Stimulated activated memory B cell treated with anti-CD40 and anti-IgM and Interleukin-4, amounts not matched to agents 10 μg/mL and 1 μg/mL and 100 μg/mL, for 72 hours (primary cell): ENCODE measurements around the gene CNTF.
A peak's percentile ranks its signal among the peaks of the same experiment; 100 is the strongest.
"Not testable (repeated sequence)": the region's sequence is repeated elsewhere in the genome, so short reads cannot be mapped to it uniquely, and the experiment has no call there.

ENCODE experiments used
- ATAC-seq: fragments of 150-1000 bp; cut with Tn5 transposase; 2 replicates; pipeline ENCODE4 v1.10.0; 2021
- H3K27ac Mint-ChIP-seq: one replicate; pipeline ENCODE4 v1.8.0; 2022; ENCODE audit warnings: mild to moderate bottlenecking, mixed read lengths
- H3K27me3 Mint-ChIP-seq: one replicate; pipeline ENCODE4 v1.8.0; 2022; ENCODE audit warnings: mixed read lengths
- H3K36me3 Mint-ChIP-seq: one replicate; pipeline ENCODE4 v1.8.0; 2022; ENCODE audit warnings: mixed read lengths
- H3K4me1 Mint-ChIP-seq: one replicate; pipeline ENCODE4 v1.8.0; 2022; ENCODE audit warnings: mixed read lengths
- H3K4me3 Mint-ChIP-seq: one replicate; pipeline ENCODE4 v1.8.0; 2022; ENCODE audit warnings: mild to moderate bottlenecking, moderate library complexity, mixed read lengths
- H3K9me3 Mint-ChIP-seq: one replicate; pipeline ENCODE4 v1.8.0; 2022; ENCODE audit warnings: mixed read lengths

Gene CNTF

DNA sequence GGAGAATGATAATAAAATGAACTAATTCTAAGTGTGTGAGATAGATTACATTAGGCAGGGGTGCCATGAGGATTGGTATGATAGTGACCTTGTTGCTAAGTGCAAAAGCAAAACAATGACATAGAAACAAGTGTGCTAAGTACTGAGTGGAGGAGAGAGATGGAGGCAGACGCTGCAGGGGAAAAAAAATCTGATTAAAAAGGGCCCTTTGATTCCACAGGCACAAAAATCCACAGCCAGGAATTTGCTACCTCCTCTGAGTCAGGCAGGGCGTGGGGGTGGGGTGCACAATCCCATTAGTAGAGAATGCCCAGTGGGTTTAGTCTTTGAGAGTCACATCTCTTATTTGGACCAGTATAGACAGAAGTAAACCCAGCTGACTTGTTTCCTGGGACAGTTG, at the start of gene CNTF:
CNTF (plus strand) TSS at position 322 of the 400 bp plus-strand sequence. CDS start 88 bp downstream, outside the sequence.
- ATAC-seq: no peak
- no peaks in the 10 kb centered on the region for H3K9me3 Mint-ChIP-seq
- peaks cover 29% of the 10 kb centered on the region for H3K4me1 Mint-ChIP-seq
- H3K4me3 Mint-ChIP-seq: no peak within 1 kb of the TSS
- H3K27me3 Mint-ChIP-seq: no peaks in the 10 kb centered on the region
- peaks cover 68% of the 10 kb centered on the region for H3K36me3 Mint-ChIP-seq
- no peak within 1 kb of the TSS for H3K27ac Mint-ChIP-seq

DNA sequence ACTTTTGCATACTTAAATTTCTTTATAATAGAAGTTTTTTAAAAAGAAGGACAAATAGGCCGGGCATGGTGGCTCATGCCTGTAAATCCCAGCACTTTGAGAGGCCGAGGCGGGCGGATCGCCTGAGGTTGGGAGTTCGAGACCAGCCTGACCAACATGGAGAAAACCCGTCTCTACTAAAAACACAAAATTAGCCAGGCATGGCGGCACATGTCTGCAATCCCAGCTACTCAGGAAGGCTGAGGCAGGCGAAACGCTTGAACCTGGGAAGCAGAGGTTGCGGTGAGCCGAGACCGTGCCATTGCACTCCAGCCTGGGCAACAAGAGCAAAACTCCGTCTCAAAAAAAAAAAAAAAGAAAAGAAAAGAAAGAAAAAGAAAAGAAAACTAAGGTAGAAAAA, 49.6 kb upstream of the CNTF start:
- Mint-ChIP-seq H3K27ac (peak overlapping the region; percentile 99), H3K4me3 (peak overlapping the region; percentile 97), H3K4me1 (peaks cover 74% of the 10 kb centered on the region), H3K36me3 (peaks cover 53% of the 10 kb centered on the region)
- ATAC-seq, H3K9me3 Mint-ChIP-seq, H3K27me3 Mint-ChIP-seq: not testable (repeated sequence)

- Mint-ChIP-seq H3K9me3 (no peaks in the 10 kb centered on the region), H3K4me1 (peaks cover 67% of the 10 kb centered on the region), H3K27ac (peak overlapping the region; percentile 99), H3K27me3 (no peaks in the 10 kb centered on the region), H3K4me3 (peak overlapping the region; percentile 97), H3K36me3 (peaks cover 46% of the 10 kb centered on the region)
- ATAC-seq: peak; percentile 60
Measured at GRCh38 chr11:58573451-58574104, 48.9 kb upstream of the CNTF start.

DNA sequence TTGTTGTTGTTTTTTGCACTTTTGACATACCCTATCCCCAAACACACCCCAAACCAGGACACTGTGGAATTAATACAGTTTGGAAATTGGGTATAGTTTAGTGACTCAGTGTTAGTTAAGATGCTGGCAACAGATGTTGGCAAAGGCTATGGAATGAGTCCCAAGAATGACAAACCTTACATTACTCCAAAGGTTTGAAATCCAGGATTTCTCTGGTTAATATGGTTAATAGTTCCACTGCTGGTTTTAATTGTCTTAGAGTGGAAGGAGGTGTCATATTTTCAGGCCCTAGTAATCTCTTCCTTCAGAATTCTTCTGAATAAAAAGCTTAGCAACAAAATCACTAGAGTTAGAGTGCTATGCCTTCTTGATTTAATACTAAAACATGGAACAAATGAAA, 47.6 kb upstream of the CNTF start:
- Mint-ChIP-seq H3K27ac (peak overlapping the region; percentile 99), H3K36me3 (peaks cover 33% of the 10 kb centered on the region), H3K4me1 (peaks cover 59% of the 10 kb centered on the region), H3K4me3 (peak overlapping the region; percentile 97), H3K27me3 (no peaks in the 10 kb centered on the region), H3K9me3 (no peaks in the 10 kb centered on the region)
- no peak for ATAC-seq

- H3K4me1 Mint-ChIP-seq: peaks cover 59% of the 10 kb centered on the region
- no peaks in the 10 kb centered on the region for H3K9me3 Mint-ChIP-seq
- peak within 1 kb of the TSS; percentile 99 for H3K27ac Mint-ChIP-seq
- peaks cover 27% of the 10 kb centered on the region for H3K36me3 Mint-ChIP-seq
- peak within 1 kb of the TSS; percentile 97 for H3K4me3 Mint-ChIP-seq
- no peaks in the 10 kb centered on the region for H3K27me3 Mint-ChIP-seq
- peak; percentile 1 for ATAC-seq
Measured at GRCh38 chr11:58575377-58576020, 47.0 kb upstream of the CNTF start, which contains the start of gene LPXN. TSS of gene LPXN (minus strand) at chr11:58575856. CDS start at chr11:58575772, 84 bp downstream.

GRCh38 chr11:58576887-58577471, 45.5 kb upstream of the CNTF start:
- Mint-ChIP-seq H3K4me1 (peaks cover 63% of the 10 kb centered on the region), H3K4me3 (peak overlapping the region; percentile 97), H3K9me3 (no peaks in the 10 kb centered on the region), H3K27me3 (no peaks in the 10 kb centered on the region), H3K27ac (peak overlapping the region; percentile 99), H3K36me3 (peaks cover 23% of the 10 kb centered on the region)
- ATAC-seq: no peak

DNA sequence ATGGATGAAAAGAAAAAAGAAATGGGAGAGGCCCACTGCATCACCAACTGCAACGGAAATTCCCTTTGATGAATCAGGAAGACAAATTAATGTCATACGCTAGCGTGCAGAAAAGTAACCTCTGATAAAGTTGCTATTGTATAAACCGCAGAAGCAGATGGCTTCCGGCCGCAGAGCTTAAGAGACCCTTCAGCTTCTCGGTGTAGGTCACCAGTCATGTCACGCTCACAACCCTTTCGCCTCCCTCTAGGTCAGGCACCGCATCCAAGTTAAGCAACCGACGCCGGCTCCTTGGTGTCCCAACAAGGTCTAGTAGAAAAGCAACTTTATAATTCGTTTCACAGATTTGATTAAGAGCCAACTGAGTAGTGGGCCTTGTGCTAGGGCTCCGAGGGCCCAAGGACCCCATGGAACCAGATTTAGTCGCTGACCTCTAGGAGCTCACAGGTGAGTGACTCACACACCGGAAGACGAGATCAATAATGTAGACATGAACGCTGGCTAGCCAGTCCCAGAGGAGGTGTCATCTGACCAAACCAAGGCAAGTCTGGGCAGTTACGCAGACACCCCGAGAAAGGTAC, 44.8 kb upstream of the CNTF start:
- peaks cover 23% of the 10 kb centered on the region for H3K36me3 Mint-ChIP-seq
- H3K27ac Mint-ChIP-seq: peak overlapping the region; percentile 99
- H3K4me3 Mint-ChIP-seq: peak overlapping the region; percentile 97
- H3K4me1 Mint-ChIP-seq: peaks cover 67% of the 10 kb centered on the region
- peak; percentile 75 for ATAC-seq
- H3K27me3 Mint-ChIP-seq: no peaks in the 10 kb centered on the region
- H3K9me3 Mint-ChIP-seq: no peaks in the 10 kb centered on the region

- H3K9me3 Mint-ChIP-seq: no peaks in the 10 kb centered on the region
- peaks cover 23% of the 10 kb centered on the region for H3K36me3 Mint-ChIP-seq
- peak overlapping the region; percentile 97 for H3K4me3 Mint-ChIP-seq
- no peaks in the 10 kb centered on the region for H3K27me3 Mint-ChIP-seq
- no peak for ATAC-seq
- peaks cover 68% of the 10 kb centered on the region for H3K4me1 Mint-ChIP-seq
- H3K27ac Mint-ChIP-seq: peak overlapping the region; percentile 99
Measured at GRCh38 chr11:58578136-58578634, 44.3 kb upstream of the CNTF start.

DNA sequence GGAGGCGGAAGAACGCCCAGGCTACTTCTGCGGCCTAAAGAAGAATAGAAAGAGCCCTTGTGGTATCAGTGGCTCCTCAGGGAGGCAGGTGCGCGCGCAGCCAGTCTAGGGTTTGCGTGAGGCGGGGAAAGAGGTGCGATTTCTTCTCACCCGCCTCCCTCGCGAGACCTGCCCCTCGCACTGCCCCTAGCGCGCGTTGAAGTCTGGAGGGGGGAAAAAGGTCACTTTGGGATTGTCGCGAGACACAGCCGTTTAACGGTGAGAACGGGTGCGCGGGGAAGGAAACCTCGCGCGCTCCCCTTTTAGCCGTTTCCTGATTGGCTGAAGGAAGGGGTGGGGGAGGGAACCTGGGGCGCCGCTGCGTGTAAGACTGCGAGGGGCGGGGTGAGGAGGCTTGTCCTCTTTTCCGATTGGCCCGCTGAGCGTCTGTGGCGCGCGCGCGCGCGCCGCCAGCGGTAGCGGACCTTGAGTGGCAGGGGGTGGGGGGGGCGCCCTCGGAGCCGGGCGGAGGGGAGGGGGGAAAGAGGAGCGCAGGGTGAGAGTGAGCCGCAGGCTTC, 43.8 kb upstream of the CNTF start, which contains the start of gene ZFP91:
ZFP91 (plus strand) TSS at position 429 of the 557 bp plus-strand sequence. CDS start 219 bp downstream, outside the sequence.
- Mint-ChIP-seq H3K4me3 (peak within 1 kb of the TSS; percentile 97), H3K4me1 (peaks cover 68% of the 10 kb centered on the region), H3K9me3 (no peaks in the 10 kb centered on the region), H3K36me3 (peaks cover 23% of the 10 kb centered on the region), H3K27me3 (no peaks in the 10 kb centered on the region), H3K27ac (peak within 1 kb of the TSS; percentile 99)
- ATAC-seq: peak; percentile 78

DNA sequence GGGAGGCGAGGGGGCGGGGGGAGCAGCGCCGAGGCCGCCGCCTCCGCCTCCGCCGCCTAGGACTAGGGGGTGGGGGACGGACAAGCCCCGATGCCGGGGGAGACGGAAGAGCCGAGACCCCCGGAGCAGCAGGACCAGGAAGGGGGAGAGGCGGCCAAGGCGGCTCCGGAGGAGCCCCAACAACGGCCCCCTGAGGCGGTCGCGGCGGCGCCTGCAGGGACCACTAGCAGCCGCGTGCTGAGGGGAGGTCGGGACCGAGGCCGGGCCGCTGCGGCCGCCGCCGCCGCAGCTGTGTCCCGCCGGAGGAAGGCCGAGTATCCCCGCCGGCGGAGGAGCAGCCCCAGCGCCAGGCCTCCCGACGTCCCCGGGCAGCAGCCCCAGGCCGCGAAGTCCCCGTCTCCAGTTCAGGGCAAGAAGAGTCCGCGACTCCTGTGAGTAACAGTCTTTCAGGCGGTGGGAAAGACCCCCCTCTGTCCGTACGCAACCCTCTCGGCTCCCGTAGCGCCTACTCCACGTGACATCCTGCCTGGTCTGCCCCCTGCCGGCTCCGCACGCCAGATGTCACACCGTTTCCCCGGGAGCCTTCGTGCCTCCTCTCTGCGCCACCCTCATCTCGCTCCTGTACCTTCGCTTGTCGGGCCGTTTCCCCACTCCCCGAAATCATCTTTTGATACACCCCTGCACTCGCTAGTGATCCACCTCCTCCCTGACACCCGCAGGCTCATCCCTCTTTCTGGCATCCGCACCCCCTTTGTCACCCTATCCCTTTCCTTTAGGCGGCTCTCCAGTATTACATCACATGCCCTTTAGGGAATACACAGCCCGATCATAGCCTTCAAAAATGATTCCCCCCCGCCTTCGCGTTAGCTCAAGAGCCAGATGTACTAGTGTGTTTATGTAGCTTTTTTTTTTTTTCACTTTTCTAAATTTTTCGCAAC, 43.0 kb upstream of the CNTF start:
- H3K36me3 Mint-ChIP-seq: peaks cover 21% of the 10 kb centered on the region
- no peaks in the 10 kb centered on the region for H3K9me3 Mint-ChIP-seq
- peak overlapping the region; percentile 99 for H3K27ac Mint-ChIP-seq
- ATAC-seq: peak; percentile 67
- peaks cover 69% of the 10 kb centered on the region for H3K4me1 Mint-ChIP-seq
- peak overlapping the region; percentile 97 for H3K4me3 Mint-ChIP-seq
- no peaks in the 10 kb centered on the region for H3K27me3 Mint-ChIP-seq

GRCh38 chr11:58580311-58580710, 42.2 kb upstream of the CNTF start:
- Mint-ChIP-seq H3K36me3 (peaks cover 13% of the 10 kb centered on the region), H3K27me3 (no peaks in the 10 kb centered on the region), H3K4me1 (peaks cover 60% of the 10 kb centered on the region), H3K4me3 (peak overlapping the region; percentile 97), H3K27ac (peak overlapping the region; percentile 99), H3K9me3 (no peaks in the 10 kb centered on the region)
- ATAC-seq: no peak

GRCh38 chr11:58582437-58582836, 40.0 kb upstream of the CNTF start:
- Mint-ChIP-seq H3K27ac (peak overlapping the region; percentile 46), H3K36me3 (peaks cover 28% of the 10 kb centered on the region), H3K9me3 (no peaks in the 10 kb centered on the region), H3K4me1 (peaks cover 57% of the 10 kb centered on the region), H3K4me3 (peak overlapping the region; percentile 51), H3K27me3 (no peaks in the 10 kb centered on the region)
- ATAC-seq: no peak

- ATAC-seq: no peak
- H3K4me3 Mint-ChIP-seq: peak overlapping the region; percentile 48
- H3K27ac Mint-ChIP-seq: peak overlapping the region; percentile 76
- H3K9me3 Mint-ChIP-seq: no peaks in the 10 kb centered on the region
- peaks cover 59% of the 10 kb centered on the region for H3K4me1 Mint-ChIP-seq
- H3K36me3 Mint-ChIP-seq: peaks cover 34% of the 10 kb centered on the region
- no peaks in the 10 kb centered on the region for H3K27me3 Mint-ChIP-seq
Measured at GRCh38 chr11:58586998-58587397, 35.5 kb upstream of the CNTF start.

DNA sequence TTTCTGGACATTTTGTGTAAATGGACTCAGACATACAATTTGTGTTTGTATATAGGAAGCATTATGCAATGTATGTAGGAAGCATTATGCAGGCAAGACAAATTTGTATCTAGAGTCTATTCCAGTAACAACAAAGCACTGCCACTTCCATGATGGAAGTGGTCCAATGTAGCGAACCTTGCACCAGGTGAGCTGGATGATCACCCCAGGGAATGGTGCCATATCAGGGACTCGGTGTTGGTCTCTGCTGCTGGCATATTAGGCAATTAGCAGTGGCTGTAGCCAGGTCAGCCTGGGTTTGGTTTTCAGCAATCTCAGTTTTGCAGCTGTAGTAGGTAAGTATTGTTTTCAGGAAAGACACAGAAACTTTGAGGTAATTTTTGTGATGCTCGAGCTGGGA, 30.8 kb upstream of the CNTF start:
- H3K9me3 Mint-ChIP-seq: no peaks in the 10 kb centered on the region
- H3K27me3 Mint-ChIP-seq: no peaks in the 10 kb centered on the region
- H3K4me1 Mint-ChIP-seq: peaks cover 66% of the 10 kb centered on the region
- no peak overlapping the region for H3K27ac Mint-ChIP-seq
- no peak overlapping the region for H3K4me3 Mint-ChIP-seq
- H3K36me3 Mint-ChIP-seq: peaks cover 51% of the 10 kb centered on the region
- ATAC-seq: no peak
